Stomach (tissue), 9 donors: ENCODE data around the gene L3MBTL2. TPM values are rescaled to one million over a fixed set of nuclear protein-coding genes. Genes with fewer than 3 reads are reported as not detected.

Source experiments
- DNase-seq, 2 donors: peaks; one replicate each; pipeline versions ENCODE4 v3.0.0 to v3.0.0-alpha.2; 2013 to 2019
- H3K27ac ChIP-seq, 5 donors: fragments of 200-600 bp in 4 of 5; sonication (generic) in 4 of 5; one replicate each; pipeline ENCODE4 v1.5.1; 2013 to 2019; ENCODE audit warnings: mild to moderate bottlenecking in 1 of 5, moderate library complexity in 1 of 5
- H3K27me3 ChIP-seq, 3 donors: fragments of 200-600 bp; sonication (generic); one replicate each; pipeline ENCODE4 v1.5.1; 2017 to 2019; ENCODE audit warnings: mixed run types in 1 of 3
- H3K36me3 ChIP-seq, 4 donors: fragments of 200-600 bp; sonication (generic); 1 replicate in 3 of 4; 2 replicates in 1 of 4; pipeline ENCODE4 v1.5.1; 2016 to 2019
- H3K4me1 ChIP-seq, 4 donors: fragments of 200-600 bp; sonication (generic); one replicate each; pipeline ENCODE4 v1.5.1; 2016 to 2019
- H3K4me3 ChIP-seq, 4 donors: fragments of 200-600 bp; sonication (generic) in 3 of 4; one replicate each; pipeline ENCODE4 v1.5.1; 2016 to 2019; ENCODE audit warnings: mild to moderate bottlenecking in 1 of 4
- H3K9me3 ChIP-seq, 4 donors: fragments of 200-600 bp; sonication (generic); one replicate each; pipeline ENCODE4 v1.5.1; 2016 to 2019
- EP300 ChIP-seq: sonication (generic); formaldehyde crosslinking; IDR thresholded peaks from one replicate; pipeline ENCODE4 v1.6.1; 2017; ENCODE audit warnings: antibody characterized with exemption
- POLR2A ChIP-seq, 4 donors: fragments of 450-650 bp; IDR thresholded peaks; one replicate each; pipeline ENCODE4 v1.6.1; 2016; ENCODE audit warnings: antibody characterized with exemption in 4 of 4, control low read depth in 2 of 4, mild to moderate bottlenecking in 1 of 4, moderate library complexity in 1 of 4
- POLR2AphosphoS5 ChIP-seq, 3 donors: sonication (generic); formaldehyde crosslinking; IDR thresholded peaks; one replicate each; pipeline ENCODE4 v1.6.1; 2016; ENCODE audit warnings: antibody characterized with exemption in 3 of 3
- WGBS, 5 donors: extraction: QIAGEN DNeasy Blood & Tissue Kit in 3 of 5; methylation state at CpG; one replicate each; pipeline versions ENCODE4 v1.1.5 to v1.1.7; 2013 to 2018; 5-methylcytosine and 5-hydroxymethylcytosine counted together
- intact Hi-C: fragments of 100-400 bp; cut with DNase I; formaldehyde crosslinking; loops from one replicate; pipeline ENCODE4 v1.15.1; 2023; ENCODE audit warnings: low total_unique reads
- polyA plus RNA-seq, 3 donors: library from polyadenylated mRNA; stranded (reverse); fragments of 200-250 nt; gene quantifications; one replicate each; pipeline ENCODE4 v1.2.3, GENCODE V29; 2013
- total RNA-seq, 5 donors: library from RNA; depleted of rRNA; stranded (reverse); fragments of >200 nt; gene quantifications; one replicate each; pipeline versions ENCODE4 v1.1.0 to v1.2.3, GENCODE V29; 2014 to 2016
- TF ChIP-seq, protein P1 (sequence below), 7 experiments: fragments of 450-650 bp in 4 of 7; fragments of 200-600 bp in 3 of 7; sonication (generic) in 3 of 7; IDR thresholded peaks; one replicate each; pipeline ENCODE4 v1.5.1; 2016 to 2019; ENCODE audit warnings: antibody characterized with exemption in 7 of 7, control low read depth in 2 of 7, mild to moderate bottlenecking in 1 of 7
- donor health status: healthy with polysubstance abuse.
- donor health status: Bipolar disorder and iron deficiency.
- donor health status: healthy.

Gene L3MBTL2
- total and polyA plus RNA-seq, 8 donors, result 3.2 to 69.6 (median 12.4) TPM

DNA sequence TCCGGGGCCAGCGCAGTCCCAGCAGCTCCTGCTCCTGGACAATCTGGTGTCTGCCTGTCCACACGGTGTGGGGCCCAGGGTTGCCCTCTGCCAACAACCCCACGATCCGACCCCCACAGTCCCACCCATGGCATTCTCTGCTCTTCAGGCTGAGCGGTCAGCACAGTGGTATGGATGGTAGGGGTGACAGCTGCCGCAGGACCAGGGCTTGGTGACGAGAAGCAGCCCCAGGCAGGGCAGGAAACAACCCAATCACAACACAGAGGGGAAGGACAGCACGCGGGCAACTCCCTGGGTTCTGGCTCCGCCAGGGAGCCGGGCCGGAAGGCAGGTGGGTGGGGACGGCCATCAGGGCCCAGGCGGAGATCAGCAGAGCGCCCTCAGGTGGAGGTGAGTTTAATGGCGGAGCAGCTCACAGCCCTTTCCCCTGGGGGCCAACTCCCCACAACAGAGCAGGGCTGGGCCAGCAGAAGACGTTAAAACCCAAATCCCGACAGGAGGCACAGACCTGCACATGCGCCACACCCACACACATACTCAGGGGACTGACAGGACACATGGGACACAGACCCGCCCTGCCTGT is 40.9 kb downstream of the L3MBTL2 start:
- DNase-seq, result no peak
- intact Hi-C loops, result no loop called here
- Histone ChIP-seq H3K4me3 (no peak overlapping the region), H3K27ac (no peak overlapping the region), H3K9me3 (no peaks in the 10 kb centered on the region), H3K27me3 (no peaks in the 10 kb centered on the region), H3K4me1 (no peaks in the 10 kb centered on the region), H3K36me3 (peaks cover 50 to 69% (median 62%) of the 10 kb centered on the region in 4 donors)
- 79 to 90% (median 86%) methylated on average over 15 to 21 of the region's 21 CpGs for WGBS, 5 donors
- TF ChIP-seq POLR2A (IDR thresholded peaks at IDR 0.05) (no peak), EP300 (no peak), POLR2AphosphoS5 (IDR thresholded peaks at IDR 0.05) (no peak)
- TF ChIP-seq, protein P1, sequence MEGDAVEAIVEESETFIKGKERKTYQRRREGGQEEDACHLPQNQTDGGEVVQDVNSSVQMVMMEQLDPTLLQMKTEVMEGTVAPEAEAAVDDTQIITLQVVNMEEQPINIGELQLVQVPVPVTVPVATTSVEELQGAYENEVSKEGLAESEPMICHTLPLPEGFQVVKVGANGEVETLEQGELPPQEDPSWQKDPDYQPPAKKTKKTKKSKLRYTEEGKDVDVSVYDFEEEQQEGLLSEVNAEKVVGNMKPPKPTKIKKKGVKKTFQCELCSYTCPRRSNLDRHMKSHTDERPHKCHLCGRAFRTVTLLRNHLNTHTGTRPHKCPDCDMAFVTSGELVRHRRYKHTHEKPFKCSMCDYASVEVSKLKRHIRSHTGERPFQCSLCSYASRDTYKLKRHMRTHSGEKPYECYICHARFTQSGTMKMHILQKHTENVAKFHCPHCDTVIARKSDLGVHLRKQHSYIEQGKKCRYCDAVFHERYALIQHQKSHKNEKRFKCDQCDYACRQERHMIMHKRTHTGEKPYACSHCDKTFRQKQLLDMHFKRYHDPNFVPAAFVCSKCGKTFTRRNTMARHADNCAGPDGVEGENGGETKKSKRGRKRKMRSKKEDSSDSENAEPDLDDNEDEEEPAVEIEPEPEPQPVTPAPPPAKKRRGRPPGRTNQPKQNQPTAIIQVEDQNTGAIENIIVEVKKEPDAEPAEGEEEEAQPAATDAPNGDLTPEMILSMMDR (IDR thresholded peaks at IDR 0.05), result no peak

DNA sequence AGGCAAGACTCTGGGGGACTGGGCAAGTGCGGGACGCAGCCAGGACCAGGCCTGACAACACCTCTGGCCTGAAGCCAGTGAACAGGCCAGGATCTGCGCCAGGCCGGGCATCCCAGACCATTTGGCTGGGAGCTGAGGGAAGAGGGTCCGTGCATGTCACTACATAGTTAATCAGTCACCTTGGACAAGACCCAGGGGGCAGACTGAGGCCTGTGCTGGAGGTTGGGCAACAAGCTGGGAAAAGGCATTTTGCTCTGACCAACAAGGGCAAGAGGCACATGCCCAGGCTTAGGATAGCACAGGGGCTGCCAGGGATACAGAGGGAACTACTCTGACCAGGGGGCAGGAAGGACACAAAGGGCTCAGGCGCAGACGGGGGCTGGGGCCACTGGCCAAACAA is 42.6 kb downstream of the L3MBTL2 start:
- no peaks in the 10 kb centered on the region for H3K4me1 ChIP-seq
- peaks cover 63 to 86% (median 79%) of the 10 kb centered on the region in 4 donors for H3K36me3 ChIP-seq
- no peak overlapping the region for H3K4me3 ChIP-seq
- 76 to 97% (median 91%) methylated on average over 6 to 7 of the region's 7 CpGs for WGBS, 5 donors
- H3K27me3 ChIP-seq, result no peaks in the 10 kb centered on the region
- no peaks in the 10 kb centered on the region for H3K9me3 ChIP-seq
- TF ChIP-seq, protein P1 (IDR thresholded peaks at IDR 0.05), result no peak
- TF ChIP-seq POLR2AphosphoS5 (IDR thresholded peaks at IDR 0.05) (no peak), EP300 (no peak), POLR2A (IDR thresholded peaks at IDR 0.05) (no peak)
- no peak overlapping the region for H3K27ac ChIP-seq
- no peak for DNase-seq
- intact Hi-C loops, result no loop called here

DNA sequence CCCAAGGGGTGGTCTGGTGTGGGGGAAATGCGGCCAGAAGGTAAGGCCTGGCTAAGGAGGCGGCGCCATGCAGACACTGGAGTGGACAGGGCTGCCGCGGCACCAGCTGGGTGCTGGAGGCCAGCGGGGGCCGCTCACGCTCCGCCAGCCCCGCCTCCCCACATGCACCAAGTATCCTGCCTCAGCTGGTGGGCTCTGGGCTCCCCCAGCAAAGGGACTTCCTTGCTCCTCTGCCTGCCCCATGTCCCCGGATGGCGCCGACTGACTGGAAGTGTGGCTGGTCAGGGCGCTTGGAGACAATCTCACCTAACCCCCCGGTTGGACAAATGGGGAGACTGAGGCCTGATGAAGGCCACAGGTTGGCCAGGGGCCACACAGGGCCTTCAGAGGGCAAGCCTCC is 43.2 kb downstream of the L3MBTL2 start:
- intact Hi-C loops, result no loop called here
- Histone ChIP-seq H3K27me3 (no peaks in the 10 kb centered on the region), H3K27ac (no peak overlapping the region), H3K4me1 (no peaks in the 10 kb centered on the region), H3K36me3 (peaks cover 69 to 91% (median 85%) of the 10 kb centered on the region in 4 donors), H3K4me3 (no peak overlapping the region), H3K9me3 (no peaks in the 10 kb centered on the region)
- WGBS, 5 donors, result 92 to 100% (median 94%) methylated on average over 6 to 15 of the region's 15 CpGs
- DNase-seq, result no peak
- no peak for TF ChIP-seq EP300
- no peak for TF ChIP-seq POLR2AphosphoS5 (IDR thresholded peaks at IDR 0.05)
- TF ChIP-seq, protein P1 (IDR thresholded peaks at IDR 0.05), result no peak
- no peak for TF ChIP-seq POLR2A (IDR thresholded peaks at IDR 0.05)

DNA sequence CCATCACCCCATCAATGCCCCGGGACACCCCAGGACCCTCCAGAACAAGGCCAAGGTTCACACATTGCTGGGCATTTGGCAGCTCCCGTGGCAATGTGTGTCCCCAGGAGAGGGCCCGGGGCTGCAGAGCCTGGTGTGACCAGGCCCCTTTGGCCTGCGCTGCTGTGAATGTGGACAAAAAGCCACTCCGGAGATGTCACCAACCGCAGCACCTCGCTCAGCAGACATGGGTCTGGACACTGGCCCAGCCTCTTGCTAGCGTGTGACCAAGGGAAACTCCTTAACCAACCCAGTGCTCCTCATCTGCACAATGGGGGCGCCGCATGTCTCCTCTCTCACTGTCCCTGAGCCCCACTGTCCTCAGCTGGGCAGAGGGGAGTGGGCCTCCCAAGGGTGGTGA is 43.6 kb downstream of the L3MBTL2 start:
- no peaks in the 10 kb centered on the region for H3K4me1 ChIP-seq
- intact Hi-C loops, result no loop called here
- peaks cover 73 to 94% (median 89%) of the 10 kb centered on the region in 4 donors for H3K36me3 ChIP-seq
- H3K27me3 ChIP-seq, result no peaks in the 10 kb centered on the region
- no peak overlapping the region for H3K27ac ChIP-seq
- TF ChIP-seq POLR2AphosphoS5 (IDR thresholded peaks at IDR 0.05), result no peak
- TF ChIP-seq, protein P1 (IDR thresholded peaks at IDR 0.05), result no peak
- no peak for TF ChIP-seq EP300
- TF ChIP-seq POLR2A (IDR thresholded peaks at IDR 0.05), result no peak
- no peak for DNase-seq
- no peaks in the 10 kb centered on the region for H3K9me3 ChIP-seq
- H3K4me3 ChIP-seq, result no peak overlapping the region
- 95 to 100% (median 96%) methylated on average over 2 to 10 of the region's 10 CpGs for WGBS, 5 donors
